GM18520 (cell line): ENCODE measurements around the gene FOXL2.

Experiments
- ATAC-seq: cut with Tn5 transposase; IDR thresholded peaks from one replicate; pipeline ENCODE4 v1.9.1; 2021; ENCODE audit not compliant: unreplicated experiment

Gene FOXL2

DNA sequence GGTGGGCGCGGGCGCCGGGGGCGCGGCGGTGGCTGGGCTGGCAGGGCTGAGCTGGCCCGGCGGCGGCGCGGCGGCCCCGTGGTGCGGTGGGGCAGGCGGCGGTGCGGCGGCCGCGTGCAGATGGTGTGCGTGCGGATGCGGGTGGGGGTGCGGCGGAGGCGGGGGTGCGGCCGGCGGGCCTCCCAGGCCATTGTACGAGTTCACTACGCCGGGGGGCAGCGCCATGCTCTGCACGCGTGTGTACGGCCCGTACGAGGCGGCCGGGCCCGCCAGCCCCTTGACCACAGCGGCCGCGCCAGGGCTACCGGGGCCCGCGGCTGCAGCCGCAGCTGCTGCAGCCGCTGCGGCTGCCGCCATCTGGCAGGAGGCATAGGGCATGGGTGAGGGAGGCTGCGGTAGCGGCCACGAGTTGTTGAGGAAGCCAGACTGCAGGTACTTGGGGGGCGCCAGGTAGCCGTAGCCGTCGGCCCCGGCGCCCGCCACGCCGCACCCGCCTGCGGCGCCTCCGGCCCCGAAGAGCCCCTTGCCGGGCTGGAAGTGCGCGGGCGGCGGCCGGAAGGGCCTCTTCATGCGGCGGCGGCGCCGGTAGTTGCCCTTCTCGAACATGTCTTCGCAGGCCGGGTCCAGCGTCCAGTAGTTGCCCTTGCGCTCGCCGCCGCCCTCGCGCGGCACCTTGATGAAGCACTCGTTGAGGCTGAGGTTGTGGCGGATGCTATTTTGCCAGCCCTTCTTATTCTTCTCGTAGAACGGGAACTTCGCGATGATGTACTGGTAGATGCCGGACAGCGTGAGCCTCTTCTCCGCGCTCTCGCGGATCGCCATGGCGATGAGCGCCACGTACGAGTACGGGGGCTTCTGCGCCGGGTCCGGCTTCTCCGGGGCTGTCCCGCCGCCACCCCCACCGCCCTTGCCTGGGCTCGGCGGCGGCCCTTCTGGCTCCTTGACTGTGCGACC, 951 bp downstream of the FOXL2 start:
- ATAC-seq, result no peak

DNA sequence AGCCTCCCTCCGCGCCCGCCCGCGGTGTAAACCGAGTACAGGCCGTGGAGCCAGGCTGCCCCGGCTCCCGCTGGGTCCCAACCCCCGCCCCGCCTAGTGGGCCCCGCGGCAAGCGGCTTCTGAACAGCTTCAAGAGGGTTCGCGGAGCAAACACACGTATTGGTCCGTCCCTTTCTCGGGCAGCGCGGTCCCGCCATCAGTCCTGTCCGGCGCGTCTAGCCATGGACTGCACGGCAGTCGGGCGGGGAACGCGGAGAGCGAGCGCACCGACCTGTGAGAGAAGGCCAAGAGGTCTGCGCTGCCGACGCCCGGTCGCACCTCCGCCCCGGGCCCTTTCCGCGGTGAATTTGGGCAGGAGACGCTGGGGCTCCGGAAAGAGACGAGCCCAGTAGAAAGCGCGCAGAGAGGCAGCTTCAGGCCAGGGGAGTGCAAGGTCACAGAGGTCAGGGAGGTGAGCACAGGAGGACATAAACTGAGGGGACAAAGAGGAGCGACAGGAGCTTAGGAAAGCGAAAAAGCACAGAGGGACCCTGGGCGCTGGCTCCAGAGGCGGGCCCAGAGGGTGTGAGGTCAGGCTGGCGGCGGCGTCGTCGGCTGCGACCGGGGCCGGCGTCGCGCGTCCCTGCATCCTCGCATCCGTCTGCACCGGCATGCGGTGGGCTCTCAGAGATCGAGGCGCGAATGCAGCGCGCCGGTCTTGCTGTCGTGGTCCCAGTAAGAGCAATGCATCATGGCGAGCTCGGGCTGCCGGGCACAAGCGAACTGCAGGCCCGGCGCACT, 1.8 kb downstream of the FOXL2 start:
- no peak for ATAC-seq

DNA sequence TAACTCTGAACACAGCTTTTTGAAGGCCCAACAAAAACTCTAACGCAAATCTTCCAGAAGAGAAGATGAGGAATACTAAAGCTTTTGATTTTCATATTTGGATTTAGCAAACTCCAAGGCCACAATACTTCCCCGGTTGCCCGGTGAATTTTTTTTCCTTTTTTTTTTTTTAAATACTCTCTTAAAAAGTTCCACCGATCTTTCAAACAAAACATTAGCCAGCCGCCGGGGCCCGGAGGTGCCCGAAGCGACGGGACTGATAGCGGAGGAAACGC, 2.3 kb downstream of the FOXL2 start:
- no peak for ATAC-seq

- no peak for ATAC-seq
Measured at GRCh38 chr3:138943724-138944653, 2.9 kb downstream of the FOXL2 start.

GRCh38 chr3:138942861-138943623, 3.9 kb downstream of the FOXL2 start:
- ATAC-seq, result no peak

DNA sequence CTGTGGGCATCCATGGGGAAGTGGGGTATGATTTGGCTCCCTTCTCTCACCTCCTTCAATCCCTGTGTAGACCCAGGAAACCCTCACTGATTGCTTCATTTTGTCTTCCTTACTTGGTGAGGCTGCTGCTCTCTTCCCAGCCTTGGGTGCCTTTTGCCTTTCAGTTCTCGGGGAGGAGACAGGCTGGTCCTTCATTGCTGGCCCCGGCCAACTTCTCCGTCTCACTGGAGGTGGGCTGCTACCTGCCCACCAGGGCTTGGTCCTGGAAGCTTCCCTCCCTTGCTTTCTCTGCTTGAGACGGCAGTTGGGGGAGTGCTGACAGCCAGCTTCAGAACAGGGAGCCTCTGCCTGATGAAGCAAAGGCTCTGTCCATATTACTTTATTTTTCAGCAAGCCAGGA, 4.7 kb downstream of the FOXL2 start:
- no peak for ATAC-seq

GRCh38 chr3:138941259-138941885, 5.6 kb downstream of the FOXL2 start:
- ATAC-seq, result no peak

GRCh38 chr3:138940446-138940845, 6.5 kb downstream of the FOXL2 start:
- ATAC-seq, result no peak

GRCh38 chr3:138939561-138940241, 7.2 kb downstream of the FOXL2 start:
- no peak for ATAC-seq

- no peak for ATAC-seq
Measured at GRCh38 chr3:138938877-138939560, 7.9 kb downstream of the FOXL2 start.

DNA sequence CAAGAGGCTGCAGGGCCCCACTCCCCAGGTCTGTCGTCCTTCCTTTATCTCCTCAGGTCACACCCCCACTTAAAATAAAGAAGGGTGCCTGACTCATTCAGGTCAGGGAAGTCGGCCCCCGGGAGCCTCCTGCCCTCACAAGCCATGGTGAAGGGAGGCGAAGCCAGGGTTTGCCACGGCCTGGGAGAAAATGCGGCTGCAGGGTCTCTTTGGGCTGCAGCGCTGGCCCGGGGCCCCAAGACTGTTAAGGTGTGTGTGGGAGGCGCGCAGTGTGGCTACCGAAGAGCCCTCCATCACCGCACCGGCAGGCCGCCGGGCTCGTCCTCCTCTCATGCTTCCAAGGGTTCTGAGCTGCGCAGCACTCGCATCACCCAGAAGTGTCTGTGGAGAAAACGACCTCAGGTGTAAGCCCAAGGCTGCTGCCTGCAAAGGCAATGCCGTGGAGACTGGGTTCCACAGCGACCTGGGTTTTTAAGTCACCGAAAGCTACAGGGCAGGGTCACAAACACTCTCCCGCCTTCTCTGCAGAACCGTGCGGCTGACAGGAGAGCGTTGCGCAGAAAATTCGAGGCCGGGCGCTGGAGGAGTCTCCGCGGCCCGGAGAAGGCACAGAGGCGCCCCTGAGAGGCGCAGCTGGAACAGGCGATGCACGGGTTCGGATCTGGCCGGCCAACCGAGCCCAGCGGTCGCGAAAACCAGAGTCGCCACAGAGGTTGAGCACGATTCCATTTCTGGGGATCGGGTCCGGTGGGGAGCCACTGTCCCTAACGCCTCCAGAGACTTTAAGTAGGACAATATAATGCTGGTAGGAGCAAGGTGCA, 8.7 kb downstream of the FOXL2 start:
- no peak for ATAC-seq

DNA sequence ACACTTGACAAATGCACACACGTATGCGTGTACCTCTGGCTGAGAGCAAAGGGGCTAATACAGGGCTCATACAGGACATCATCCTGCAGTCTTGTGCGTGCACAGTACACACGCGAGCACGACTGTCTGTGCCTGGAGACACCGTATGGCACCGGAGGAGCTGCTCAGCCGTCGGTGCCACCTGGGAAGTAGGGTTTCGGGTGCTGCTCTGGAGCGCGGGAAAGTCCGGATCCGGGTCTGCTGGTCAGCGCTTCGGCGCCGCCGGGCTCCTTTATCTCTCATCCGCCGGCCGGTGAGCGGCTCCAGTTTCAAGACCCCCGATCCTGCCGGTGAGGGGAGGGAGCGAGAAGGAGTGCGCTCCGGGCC, 9.3 kb downstream of the FOXL2 start:
- no peak for ATAC-seq

DNA sequence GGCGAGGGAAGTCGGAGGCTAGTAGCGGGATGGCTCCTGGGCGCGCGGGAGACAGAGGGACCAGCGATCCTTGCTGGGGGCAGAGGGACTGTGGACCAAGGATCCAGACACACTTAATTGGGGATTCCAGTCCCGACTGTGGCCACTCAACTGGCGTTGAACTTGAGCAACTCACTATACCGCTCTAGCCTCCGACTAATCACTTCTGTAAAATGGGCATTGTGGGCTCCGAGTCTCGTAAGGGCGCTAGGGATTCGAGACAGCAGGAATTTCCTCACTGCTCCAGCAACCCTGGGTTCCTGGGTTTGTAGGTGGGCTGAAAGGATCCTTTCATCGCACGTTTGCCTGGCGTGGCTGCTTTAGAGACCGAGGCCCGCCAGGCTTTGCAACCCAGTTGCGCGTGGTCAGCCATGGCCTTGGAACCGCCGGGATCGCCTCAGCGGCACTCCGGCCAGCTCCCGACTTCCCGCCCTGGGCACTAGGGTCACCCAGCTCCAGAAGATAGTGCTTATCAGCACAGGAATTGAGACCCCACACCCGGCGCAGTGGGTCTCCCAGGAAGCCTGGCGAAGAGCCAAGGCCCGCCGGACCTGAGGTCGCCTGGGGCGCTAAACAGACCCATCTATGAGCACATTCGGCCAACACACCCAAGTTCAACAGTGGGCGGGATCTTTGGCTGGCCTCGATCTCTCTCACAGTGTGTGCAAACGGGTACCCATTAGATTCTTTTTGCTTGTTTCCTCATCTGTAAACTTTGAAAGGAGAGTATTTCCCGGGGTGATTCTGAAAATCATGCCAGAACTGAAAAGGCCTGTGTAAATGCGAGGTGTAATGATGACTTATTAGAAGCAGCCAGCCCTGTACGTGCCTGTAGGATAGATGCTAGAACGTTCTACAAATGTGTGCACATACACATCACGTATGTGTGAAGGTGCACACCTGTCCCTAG, 9.9 kb downstream of the FOXL2 start:
- no peak for ATAC-seq

GRCh38 chr3:138935863-138936740, 10.8 kb downstream of the FOXL2 start:
- no peak for ATAC-seq

GRCh38 chr3:138935505-138935862, 11.5 kb downstream of the FOXL2 start:
- ATAC-seq, result no peak
